ENCODE data around the gene CCDC24. TPM values are rescaled to one million over a fixed set of nuclear protein-coding genes. Genes with fewer than 3 reads are reported as not detected.

Gene CCDC24
- total RNA-seq, 1 donor from 2014 or later, result 3.7 TPM

DNA sequence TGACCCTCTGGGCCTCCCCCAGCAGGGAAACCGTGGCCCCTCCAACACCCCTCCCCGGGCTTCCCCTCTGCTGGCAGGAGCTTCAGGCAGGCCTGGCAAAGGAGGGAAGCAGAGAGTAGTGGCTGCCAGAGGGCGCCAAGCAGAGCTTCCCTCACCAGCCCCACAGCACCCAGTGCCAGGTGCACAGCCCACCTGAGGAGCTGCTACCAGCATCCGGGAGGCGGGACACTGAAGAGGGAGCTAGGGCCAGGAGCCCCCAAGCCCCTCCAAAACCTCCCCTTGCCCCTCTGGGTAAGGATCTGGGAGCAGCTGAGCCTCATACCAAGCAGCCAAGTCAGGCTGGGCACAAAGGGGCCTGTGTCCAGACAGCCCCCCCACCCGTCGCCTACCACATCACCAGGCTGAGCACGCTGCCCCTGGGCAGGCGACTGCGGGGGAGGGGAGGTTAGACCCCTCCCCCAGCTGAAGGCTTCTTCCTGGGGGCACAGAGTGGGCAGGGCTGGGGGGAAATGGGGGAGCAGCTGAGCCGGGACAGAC lies 19.6 kb downstream of the CCDC24 start:
- Histone ChIP-seq H3K4me3 (ENCODE audit: low read depth, low read length) (no peak overlapping the region), H3K27me3 (ENCODE audit: control insufficient read depth, insufficient read depth, low read length) (no peaks in the 10 kb centered on the region), H3K36me3 (ENCODE audit: control insufficient read depth, insufficient read depth, low read length) (peaks cover 10% of the 10 kb centered on the region)
- TF ChIP-seq, protein P1, sequence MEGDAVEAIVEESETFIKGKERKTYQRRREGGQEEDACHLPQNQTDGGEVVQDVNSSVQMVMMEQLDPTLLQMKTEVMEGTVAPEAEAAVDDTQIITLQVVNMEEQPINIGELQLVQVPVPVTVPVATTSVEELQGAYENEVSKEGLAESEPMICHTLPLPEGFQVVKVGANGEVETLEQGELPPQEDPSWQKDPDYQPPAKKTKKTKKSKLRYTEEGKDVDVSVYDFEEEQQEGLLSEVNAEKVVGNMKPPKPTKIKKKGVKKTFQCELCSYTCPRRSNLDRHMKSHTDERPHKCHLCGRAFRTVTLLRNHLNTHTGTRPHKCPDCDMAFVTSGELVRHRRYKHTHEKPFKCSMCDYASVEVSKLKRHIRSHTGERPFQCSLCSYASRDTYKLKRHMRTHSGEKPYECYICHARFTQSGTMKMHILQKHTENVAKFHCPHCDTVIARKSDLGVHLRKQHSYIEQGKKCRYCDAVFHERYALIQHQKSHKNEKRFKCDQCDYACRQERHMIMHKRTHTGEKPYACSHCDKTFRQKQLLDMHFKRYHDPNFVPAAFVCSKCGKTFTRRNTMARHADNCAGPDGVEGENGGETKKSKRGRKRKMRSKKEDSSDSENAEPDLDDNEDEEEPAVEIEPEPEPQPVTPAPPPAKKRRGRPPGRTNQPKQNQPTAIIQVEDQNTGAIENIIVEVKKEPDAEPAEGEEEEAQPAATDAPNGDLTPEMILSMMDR (IDR thresholded peaks at IDR 0.05; ENCODE audit: insufficient read depth, low read length, severe bottlenecking), result no peak
- DNase-seq (ENCODE audit: low read depth) (no peak), FAIRE-seq (no peak)

GRCh38 chr1:44012404-44012803 lies 21.0 kb downstream of the CCDC24 start:
- DNase-seq (ENCODE audit: low read depth) (no peak), FAIRE-seq (no peak)
- Histone ChIP-seq H3K4me3 (ENCODE audit: low read depth, low read length) (no peak overlapping the region), H3K27me3 (ENCODE audit: control insufficient read depth, insufficient read depth, low read length) (no peaks in the 10 kb centered on the region), H3K36me3 (ENCODE audit: control insufficient read depth, insufficient read depth, low read length) (peaks cover 10% of the 10 kb centered on the region)
- TF ChIP-seq, protein P1 (IDR thresholded peaks at IDR 0.05; ENCODE audit: insufficient read depth, low read length, severe bottlenecking), result no peak

GRCh38 chr1:44012941-44013609 lies 21.7 kb downstream of the CCDC24 start:
- H3K4me3 ChIP-seq (ENCODE audit: low read depth, low read length), result no peak overlapping the region
- FAIRE-seq (no peak), DNase-seq (ENCODE audit: low read depth) (no peak)
- peaks cover 9% of the 10 kb centered on the region for H3K36me3 ChIP-seq (ENCODE audit: control insufficient read depth, insufficient read depth, low read length)
- TF ChIP-seq, protein P1 (IDR thresholded peaks at IDR 0.05; ENCODE audit: insufficient read depth, low read length, severe bottlenecking), result no peak
- no peaks in the 10 kb centered on the region for H3K27me3 ChIP-seq (ENCODE audit: control insufficient read depth, insufficient read depth, low read length)

DNA sequence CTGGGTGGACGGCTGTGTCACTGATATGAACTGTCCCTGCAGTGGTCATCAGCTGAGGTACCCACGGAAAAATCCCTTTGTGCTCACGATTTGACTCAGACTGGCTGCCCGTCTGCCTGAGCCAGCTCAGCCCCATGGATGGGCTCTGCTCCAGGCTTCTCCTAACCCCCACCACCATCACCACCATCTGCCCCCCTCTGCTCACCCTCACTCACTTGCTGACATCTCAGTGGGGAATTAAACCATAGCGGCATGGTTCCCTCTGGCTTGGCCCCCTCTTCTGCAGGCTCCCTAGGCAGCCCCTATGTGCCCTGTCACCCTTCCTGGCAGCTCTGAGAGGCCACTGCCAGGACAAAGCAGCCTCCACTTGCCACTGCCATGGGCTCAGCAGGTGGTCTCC lies 22.6 kb downstream of the CCDC24 start:
- H3K4me3 ChIP-seq (ENCODE audit: low read depth, low read length), result no peak overlapping the region
- DNase-seq (ENCODE audit: low read depth) (no peak), FAIRE-seq (no peak)
- TF ChIP-seq, protein P1 (IDR thresholded peaks at IDR 0.05; ENCODE audit: insufficient read depth, low read length, severe bottlenecking), result no peak
- H3K27me3 ChIP-seq (ENCODE audit: control insufficient read depth, insufficient read depth, low read length), result no peaks in the 10 kb centered on the region
- peaks cover 9% of the 10 kb centered on the region for H3K36me3 ChIP-seq (ENCODE audit: control insufficient read depth, insufficient read depth, low read length)

DNA sequence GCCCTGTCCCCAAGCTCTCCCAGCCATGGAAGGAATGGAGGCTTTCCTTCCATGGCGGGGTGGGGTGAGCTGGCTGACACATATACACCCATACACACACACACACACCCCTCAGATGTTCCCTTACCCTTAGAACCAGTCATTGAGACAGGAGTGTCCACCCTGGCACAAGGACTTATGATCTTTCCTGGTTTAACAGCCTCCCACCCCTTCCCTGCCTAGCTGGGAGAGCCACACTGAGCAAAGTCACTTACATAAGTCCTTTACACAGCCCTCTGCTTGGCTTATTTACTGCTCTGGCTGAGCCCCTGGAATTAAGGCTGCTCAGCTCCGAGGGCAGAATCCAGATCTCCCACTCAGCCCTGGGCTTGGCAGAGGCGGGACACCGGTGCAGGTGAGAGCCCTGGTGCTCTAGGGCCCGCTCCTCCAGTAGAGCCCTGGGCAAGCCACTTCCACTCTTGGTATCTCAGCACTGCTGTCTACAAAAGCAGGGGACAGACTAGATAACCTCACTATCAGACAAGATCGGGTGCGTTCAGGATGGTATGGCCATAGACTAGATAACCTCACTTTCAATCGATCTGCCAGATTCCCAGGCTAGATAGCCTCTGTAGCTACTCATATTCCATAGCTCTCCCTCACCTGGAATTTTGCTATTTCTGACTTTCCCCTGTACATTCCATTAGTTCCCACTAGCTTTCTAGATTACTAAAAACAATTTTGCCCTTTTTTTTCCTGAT lies 23.1 kb downstream of the CCDC24 start:
- Histone ChIP-seq H3K27me3 (ENCODE audit: control insufficient read depth, insufficient read depth, low read length) (no peaks in the 10 kb centered on the region), H3K4me3 (ENCODE audit: low read depth, low read length) (no peak overlapping the region), H3K36me3 (ENCODE audit: control insufficient read depth, insufficient read depth, low read length) (peaks cover 11% of the 10 kb centered on the region)
- FAIRE-seq (no peak), DNase-seq (ENCODE audit: low read depth) (no peak)
- TF ChIP-seq, protein P1 (IDR thresholded peaks at IDR 0.05; ENCODE audit: insufficient read depth, low read length, severe bottlenecking), result no peak
